Fibroblast of the conjunctiva (primary cell): ENCODE data around the gene AGO4.
"Not testable (repeated sequence)": the region's sequence is repeated elsewhere in the genome, so short reads cannot be mapped to it uniquely, and the experiment has no call there.

ENCODE experiments used
- DNase-seq: peaks from one replicate; pipeline ENCODE4 v3.0.0-alpha.2; 2010; ENCODE audit warnings: low read depth

The AGO4 gene

GRCh38 chr1:35810096-35810881 lies 2.5 kb downstream of the AGO4 start:
- DNase-seq = no peak

- not testable (repeated sequence) for DNase-seq
Measured at GRCh38 chr1:35812754-35813153, 4.9 kb downstream of the AGO4 start.

GRCh38 chr1:35825255-35825654 lies 17.4 kb downstream of the AGO4 start:
- DNase-seq = no peak

GRCh38 chr1:35832276-35832905 lies 24.6 kb downstream of the AGO4 start:
- no peak for DNase-seq

- no peak for DNase-seq
Measured at GRCh38 chr1:35833395-35833794, 25.6 kb downstream of the AGO4 start.

- no peak for DNase-seq
Measured at GRCh38 chr1:35834218-35834617, 26.4 kb downstream of the AGO4 start.

GRCh38 chr1:35835398-35835797 lies 27.6 kb downstream of the AGO4 start:
- DNase-seq = no peak

- DNase-seq = no peak
Measured at GRCh38 chr1:35836734-35837133, 28.9 kb downstream of the AGO4 start.

GRCh38 chr1:35838693-35839245 lies 31.0 kb downstream of the AGO4 start:
- no peak for DNase-seq

GRCh38 chr1:35844826-35845225 lies 37.0 kb downstream of the AGO4 start:
- no peak for DNase-seq

- no peak for DNase-seq
Measured at GRCh38 chr1:35845766-35846165, 38.0 kb downstream of the AGO4 start.

- no peak for DNase-seq
Measured at GRCh38 chr1:35847935-35848565, 40.2 kb downstream of the AGO4 start.

- no peak for DNase-seq
Measured at GRCh38 chr1:35850051-35850450, 42.2 kb downstream of the AGO4 start.

- no peak for DNase-seq
Measured at GRCh38 chr1:35850716-35851115, 42.9 kb downstream of the AGO4 start.

- peak; percentile 45 for DNase-seq
Measured at GRCh38 chr1:35851132-35851869, 43.5 kb downstream of the AGO4 start.

GRCh38 chr1:35852241-35852640 lies 44.4 kb downstream of the AGO4 start:
- DNase-seq = no peak

- no peak for DNase-seq
Measured at GRCh38 chr1:35854989-35855700, 47.3 kb downstream of the AGO4 start.

- DNase-seq = no peak
Measured at GRCh38 chr1:35856964-35857363, 49.1 kb downstream of the AGO4 start.

GRCh38 chr1:35857830-35858229 lies 50.0 kb downstream of the AGO4 start:
- DNase-seq = peak; percentile 13

GRCh38 chr1:35860696-35861095 lies 52.9 kb downstream of the AGO4 start:
- DNase-seq = no peak

- DNase-seq = no peak
Measured at GRCh38 chr1:35863136-35863535, 55.3 kb downstream of the AGO4 start.
